GM21381 (cell line): ENCODE results near the gene ADCK1.
"Not testable (repeated sequence)": the region's sequence is repeated elsewhere in the genome, so short reads cannot be mapped to it uniquely, and the experiment has no call there.

Source experiments
- ATAC-seq: cut with Tn5 transposase; IDR thresholded peaks from one replicate; pipeline ENCODE4 v1.9.1; 2021; ENCODE audit warnings: mild to moderate bottlenecking, moderate library complexity; ENCODE audit not compliant: unreplicated experiment

Gene ADCK1, protein sequence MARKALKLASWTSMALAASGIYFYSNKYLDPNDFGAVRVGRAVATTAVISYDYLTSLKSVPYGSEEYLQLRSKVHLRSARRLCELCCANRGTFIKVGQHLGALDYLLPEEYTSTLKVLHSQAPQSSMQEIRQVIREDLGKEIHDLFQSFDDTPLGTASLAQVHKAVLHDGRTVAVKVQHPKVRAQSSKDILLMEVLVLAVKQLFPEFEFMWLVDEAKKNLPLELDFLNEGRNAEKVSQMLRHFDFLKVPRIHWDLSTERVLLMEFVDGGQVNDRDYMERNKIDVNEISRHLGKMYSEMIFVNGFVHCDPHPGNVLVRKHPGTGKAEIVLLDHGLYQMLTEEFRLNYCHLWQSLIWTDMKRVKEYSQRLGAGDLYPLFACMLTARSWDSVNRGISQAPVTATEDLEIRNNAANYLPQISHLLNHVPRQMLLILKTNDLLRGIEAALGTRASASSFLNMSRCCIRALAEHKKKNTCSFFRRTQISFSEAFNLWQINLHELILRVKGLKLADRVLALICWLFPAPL

GRCh38 chr14:77799863-77800730, at the start of gene ADCK1:
TSS of gene ADCK1 (plus strand) at chr14:77800109. CDS start at chr14:77818979, 18,870 bp downstream.
- peak; percentile 94 for ATAC-seq

DNA sequence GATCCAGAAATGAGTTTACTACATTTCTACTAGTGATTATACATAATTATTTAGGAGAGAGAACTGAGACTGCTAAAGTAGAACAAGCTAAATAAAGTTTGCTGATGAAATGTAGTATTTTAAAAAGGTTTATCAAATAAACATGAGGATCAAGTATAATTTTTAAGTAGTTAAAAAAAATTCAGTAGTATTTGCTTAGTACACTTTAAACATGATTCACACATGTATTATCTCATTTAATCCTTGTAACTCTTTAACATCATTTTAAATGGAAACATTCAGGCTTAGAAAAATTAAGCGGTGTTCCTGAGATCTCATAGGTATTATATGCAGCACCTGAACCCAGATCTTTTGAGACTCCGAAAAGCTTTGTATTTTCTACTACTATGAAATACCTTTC, 47.6 kb upstream of the ADCK1 start:
- ATAC-seq: no peak

GRCh38 chr14:77752799-77753516, 47.0 kb upstream of the ADCK1 start:
- ATAC-seq: no peak

DNA sequence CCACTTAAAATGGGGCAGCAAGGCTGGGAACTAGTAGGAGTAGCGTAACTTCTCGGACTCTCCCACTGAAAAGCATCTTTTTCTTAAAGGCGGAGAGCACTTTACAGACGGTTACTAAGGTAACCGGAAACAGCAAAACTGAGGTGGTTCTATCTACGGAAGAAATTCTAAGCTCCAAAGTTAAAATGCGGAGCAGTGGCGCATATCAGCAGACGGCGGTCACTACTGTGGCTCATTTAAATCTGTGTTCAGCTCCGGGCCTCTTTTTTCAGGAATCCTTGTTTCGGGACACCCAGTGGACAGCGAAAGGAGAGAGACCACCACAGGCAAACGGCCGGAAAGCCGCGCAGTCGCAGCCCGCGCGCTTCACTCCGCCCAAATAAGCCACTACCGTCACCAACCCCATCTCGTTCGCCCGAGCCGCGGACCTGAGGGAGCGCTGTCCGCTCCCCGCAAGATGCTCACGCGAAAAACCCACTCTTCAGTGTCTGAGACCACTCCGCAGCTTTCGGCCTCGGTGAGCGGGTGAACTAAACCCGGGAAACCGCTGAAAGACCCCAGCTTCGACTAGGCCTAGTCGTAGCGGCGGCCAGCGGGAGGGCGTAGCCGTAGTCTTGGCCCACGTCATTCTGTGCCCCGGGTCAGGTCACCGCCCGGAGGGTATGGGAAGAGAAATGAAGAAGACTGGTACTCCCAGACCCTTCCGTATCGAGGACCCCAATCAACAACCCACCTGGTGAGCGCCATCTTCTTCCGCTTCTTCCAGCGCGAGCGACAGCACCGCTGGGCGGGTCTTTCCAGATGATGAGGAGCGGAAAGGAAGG, 39.3 kb upstream of the ADCK1 start, which contains the start of gene SNW1:
Gene SNW1, minus strand, starts transcription at position 776 of the 824 bp plus-strand sequence. Its CDS starts 29 bp downstream, at position 747.
- peak; percentile 95 for ATAC-seq

GRCh38 chr14:77761205-77761931, 38.5 kb upstream of the ADCK1 start:
- ATAC-seq: peak; percentile 21

DNA sequence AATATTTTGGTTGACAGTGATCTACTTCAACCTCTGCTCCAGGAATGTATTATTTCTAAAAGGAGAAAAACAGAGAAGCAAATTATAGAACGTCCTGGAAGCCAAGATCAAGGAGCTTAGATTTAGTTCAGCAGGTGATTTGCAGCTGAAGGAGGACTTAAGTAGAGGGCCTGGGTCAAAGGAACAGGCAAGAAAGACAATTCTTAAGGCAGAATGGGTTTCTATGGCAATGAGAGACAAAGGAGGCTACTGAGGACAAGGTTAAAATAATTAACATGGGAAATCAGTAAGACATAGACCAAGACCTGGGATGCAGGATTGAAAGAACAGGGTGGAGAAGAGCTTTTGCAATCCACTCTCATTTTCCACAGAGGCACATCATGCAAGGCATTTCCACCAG, 36.6 kb upstream of the ADCK1 start:
- no peak for ATAC-seq

DNA sequence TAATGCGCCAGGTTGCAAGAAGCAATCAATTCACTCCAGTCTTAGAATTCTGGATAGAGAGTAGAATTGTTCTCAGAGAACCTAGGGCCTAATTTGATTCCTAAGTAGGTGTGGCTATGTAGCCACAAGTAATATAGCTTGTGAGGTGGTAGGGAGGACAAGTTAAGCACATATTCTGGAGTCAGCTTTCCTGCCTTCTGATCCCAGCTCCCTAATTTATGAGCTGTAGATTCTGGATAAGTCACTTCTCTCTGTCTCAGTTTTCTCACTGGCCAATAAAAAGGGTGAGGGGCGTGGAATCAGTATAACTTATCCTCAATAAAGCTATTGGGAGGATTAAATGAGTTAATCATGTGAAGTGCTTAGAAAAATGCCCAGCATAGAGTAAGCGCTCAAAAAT, 35.9 kb upstream of the ADCK1 start:
- ATAC-seq: no peak

GRCh38 chr14:77768442-77769069, 31.4 kb upstream of the ADCK1 start:
- not testable (repeated sequence) for ATAC-seq

GRCh38 chr14:77773966-77774365, 25.9 kb upstream of the ADCK1 start:
- ATAC-seq: not testable (repeated sequence)

GRCh38 chr14:77782202-77782601, 17.7 kb upstream of the ADCK1 start:
- no peak for ATAC-seq

DNA sequence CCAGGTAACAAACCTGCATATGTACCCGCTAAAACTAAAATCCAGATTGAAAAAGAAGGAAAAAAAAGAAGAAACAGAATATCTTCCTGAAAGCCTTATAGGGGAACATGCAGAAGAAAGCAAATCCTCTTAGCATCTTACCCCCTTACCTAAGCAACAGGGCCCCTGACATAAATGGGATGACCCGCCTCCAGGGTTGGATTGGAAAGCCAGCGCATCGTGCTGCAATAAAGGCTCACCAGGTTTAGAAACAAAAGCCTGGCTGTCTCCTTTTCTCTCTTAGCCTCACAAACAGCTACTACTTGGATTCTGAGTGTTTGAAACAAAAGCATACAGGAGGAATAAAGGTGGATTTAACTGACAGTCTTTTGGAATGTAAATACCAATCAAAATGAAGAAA, 13.8 kb upstream of the ADCK1 start:
- ATAC-seq: no peak

- no peak for ATAC-seq
Measured at GRCh38 chr14:77790566-77791224, 9.2 kb upstream of the ADCK1 start.

DNA sequence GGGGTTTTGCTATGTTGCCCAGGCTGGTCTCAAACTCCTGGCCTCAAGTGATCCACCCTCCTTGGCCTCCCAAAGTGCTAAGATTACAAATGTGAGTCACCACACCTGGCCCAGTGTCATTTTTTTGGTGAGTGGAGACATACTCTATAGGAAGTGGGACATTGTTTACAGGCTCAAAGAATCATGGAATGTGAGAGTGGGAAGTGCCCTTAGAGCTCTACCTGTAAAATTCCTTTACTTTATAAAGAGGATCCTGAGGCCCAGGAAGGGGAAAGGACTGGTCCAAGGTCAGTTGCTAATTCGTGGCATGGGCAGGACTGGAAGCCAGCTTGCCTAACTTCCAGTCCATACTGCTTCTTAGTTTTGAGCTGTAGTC, 8.7 kb upstream of the ADCK1 start:
- ATAC-seq: no peak

- ATAC-seq: not testable (repeated sequence)
Measured at GRCh38 chr14:77793255-77793654, 6.7 kb upstream of the ADCK1 start.

DNA sequence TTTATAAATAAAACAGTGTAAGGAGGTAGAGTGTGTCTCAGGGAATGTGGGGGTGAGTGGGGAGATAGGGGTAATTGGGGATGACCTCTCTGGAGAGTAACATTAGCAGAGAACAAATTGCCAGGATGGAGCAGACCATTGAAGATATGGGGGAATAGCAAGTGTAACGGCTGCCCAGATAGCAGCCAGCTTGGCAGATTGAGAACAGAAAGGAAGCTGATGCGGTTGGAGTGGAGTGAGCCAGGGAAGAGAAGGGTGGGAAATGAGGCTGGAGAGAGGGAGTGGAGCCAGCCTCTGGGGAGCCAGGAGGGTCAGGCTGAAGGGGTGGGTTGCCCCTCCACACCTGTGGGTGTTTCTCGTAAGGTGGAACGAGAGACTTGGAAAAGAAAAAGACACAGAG, 5.6 kb upstream of the ADCK1 start:
- ATAC-seq: no peak

DNA sequence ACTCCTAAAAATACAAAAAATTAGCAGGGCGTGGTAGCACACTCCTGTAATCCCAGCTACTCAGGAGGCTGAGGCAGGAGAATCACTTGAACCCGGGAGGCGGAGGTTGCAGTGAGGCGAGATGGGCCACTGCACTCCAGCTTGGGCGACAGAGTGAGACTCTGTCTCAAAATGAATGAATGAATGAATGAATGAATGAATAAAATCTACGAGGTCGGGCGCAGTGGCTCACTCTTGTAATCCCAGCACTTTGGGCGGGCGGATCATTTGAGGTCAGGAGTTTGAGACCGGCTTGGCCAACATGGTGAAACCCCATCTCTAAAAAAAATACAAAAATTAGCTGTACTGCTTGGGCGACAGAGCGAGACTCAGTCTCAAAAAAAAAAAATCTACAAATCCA, 453 bp upstream of the ADCK1 start:
- ATAC-seq: not testable (repeated sequence)

DNA sequence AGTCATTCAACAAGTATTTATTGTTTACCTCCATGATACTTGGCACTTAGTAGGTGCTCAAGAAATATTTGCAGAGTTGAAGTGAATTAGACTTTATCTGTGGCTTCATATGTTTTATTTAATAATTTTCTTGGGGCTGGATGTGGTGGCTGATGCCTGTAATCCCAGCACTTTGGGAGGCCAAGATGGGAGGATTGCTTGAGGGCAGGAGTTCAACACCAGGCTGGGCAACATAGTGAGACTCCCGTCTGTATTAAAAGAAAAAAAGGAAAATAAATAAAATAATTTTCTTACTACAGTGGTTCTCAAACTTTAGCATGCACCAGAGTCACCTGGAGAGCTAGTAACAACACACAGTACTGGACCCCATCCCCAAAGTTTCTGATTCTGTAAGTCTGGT, 905 bp downstream of the ADCK1 start:
- no peak for ATAC-seq

DNA sequence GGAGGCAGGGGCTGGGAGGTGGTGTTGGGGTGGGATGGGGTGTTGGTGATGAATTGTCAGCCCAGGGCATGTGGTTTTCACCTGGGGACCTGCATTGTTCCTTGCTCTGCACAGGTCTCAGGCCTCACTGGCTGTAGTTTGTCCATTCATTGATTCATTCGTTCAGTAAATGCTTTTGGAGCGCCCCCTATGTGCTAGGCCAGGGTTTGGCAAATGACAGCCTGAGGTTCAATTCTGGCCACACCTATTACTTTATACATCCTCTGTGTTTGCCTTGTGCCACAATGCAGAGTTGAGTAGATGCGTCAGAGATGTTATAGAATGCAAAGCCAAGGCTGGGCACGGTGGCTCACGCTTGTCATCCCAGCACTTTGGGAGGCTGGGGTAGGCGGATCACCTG, 4.7 kb downstream of the ADCK1 start:
- ATAC-seq: no peak
